ENCODE measurements around the gene TTC7B.

TTC7B gene

GRCh38 chr14:90580377-90581335 lies 235.6 kb downstream of the TTC7B start:
- no peaks in the 10 kb centered on the region for H4K20me1 ChIP-seq (ENCODE audit: insufficient read depth)
- no peaks in the 10 kb centered on the region for H3K27me3 ChIP-seq (ENCODE audit: insufficient read depth, low read depth)
- H3K4me1 ChIP-seq (ENCODE audit: low read depth, poor library complexity, severe bottlenecking), result no peaks in the 10 kb centered on the region
- no peak overlapping the region for H3K27ac ChIP-seq
- H3K9ac ChIP-seq, result no peak overlapping the region
- H3K36me3 ChIP-seq (ENCODE audit: insufficient read depth), result no peaks in the 10 kb centered on the region
- no peak overlapping the region for H3K4me3 ChIP-seq (IDR thresholded peaks at IDR 0.05; ENCODE audit: insufficient read depth, low read depth, low read length)
- no peaks in the 10 kb centered on the region for H3K79me2 ChIP-seq (ENCODE audit: insufficient read depth, low read depth)
- no peak overlapping the region for H3K4me2 ChIP-seq
- TF ChIP-seq CTCF (conservative IDR thresholded peaks at IDR 0.05; ENCODE audit: low read depth, low read length), result no peak
- H2AFZ ChIP-seq (ENCODE audit: low read depth), result no peak overlapping the region

GRCh38 chr14:90579816-90580215 lies 236.4 kb downstream of the TTC7B start:
- Histone ChIP-seq H4K20me1 (ENCODE audit: insufficient read depth) (no peaks in the 10 kb centered on the region), H2AFZ (ENCODE audit: low read depth) (no peak overlapping the region), H3K9ac (no peak overlapping the region), H3K79me2 (ENCODE audit: insufficient read depth, low read depth) (no peaks in the 10 kb centered on the region), H3K4me2 (no peak overlapping the region), H3K27ac (no peak overlapping the region), H3K27me3 (ENCODE audit: insufficient read depth, low read depth) (no peaks in the 10 kb centered on the region), H3K4me3 (IDR thresholded peaks at IDR 0.05; ENCODE audit: insufficient read depth, low read depth, low read length) (no peak overlapping the region), H3K36me3 (ENCODE audit: insufficient read depth) (no peaks in the 10 kb centered on the region), H3K4me1 (ENCODE audit: low read depth, poor library complexity, severe bottlenecking) (no peaks in the 10 kb centered on the region)
- TF ChIP-seq CTCF (conservative IDR thresholded peaks at IDR 0.05; ENCODE audit: low read depth, low read length), result no peak

- Histone ChIP-seq H3K27ac (no peak overlapping the region), H3K36me3 (ENCODE audit: insufficient read depth) (no peaks in the 10 kb centered on the region), H2AFZ (ENCODE audit: low read depth) (no peak overlapping the region), H3K4me2 (no peak overlapping the region), H3K9ac (no peak overlapping the region), H3K4me3 (IDR thresholded peaks at IDR 0.05; ENCODE audit: insufficient read depth, low read depth, low read length) (no peak overlapping the region), H4K20me1 (ENCODE audit: insufficient read depth) (no peaks in the 10 kb centered on the region), H3K27me3 (ENCODE audit: insufficient read depth, low read depth) (no peaks in the 10 kb centered on the region), H3K79me2 (ENCODE audit: insufficient read depth, low read depth) (no peaks in the 10 kb centered on the region), H3K4me1 (ENCODE audit: low read depth, poor library complexity, severe bottlenecking) (no peaks in the 10 kb centered on the region)
- TF ChIP-seq CTCF (conservative IDR thresholded peaks at IDR 0.05; ENCODE audit: low read depth, low read length), result no peak
Observed at GRCh38 chr14:90579088-90579487, 237.1 kb downstream of the TTC7B start.

- Histone ChIP-seq H3K4me3 (IDR thresholded peaks at IDR 0.05; ENCODE audit: insufficient read depth, low read depth, low read length) (no peak overlapping the region), H3K4me2 (no peak overlapping the region), H3K27ac (no peak overlapping the region), H3K4me1 (ENCODE audit: low read depth, poor library complexity, severe bottlenecking) (no peaks in the 10 kb centered on the region), H3K9ac (no peak overlapping the region), H3K27me3 (ENCODE audit: insufficient read depth, low read depth) (no peaks in the 10 kb centered on the region), H4K20me1 (ENCODE audit: insufficient read depth) (no peaks in the 10 kb centered on the region), H3K36me3 (ENCODE audit: insufficient read depth) (no peaks in the 10 kb centered on the region), H3K79me2 (ENCODE audit: insufficient read depth, low read depth) (no peaks in the 10 kb centered on the region), H2AFZ (ENCODE audit: low read depth) (no peak overlapping the region)
- no peak for TF ChIP-seq CTCF (conservative IDR thresholded peaks at IDR 0.05; ENCODE audit: low read depth, low read length)
Observed at GRCh38 chr14:90578283-90578985, 237.8 kb downstream of the TTC7B start.

All from KMS-11 (cell line).